Measurements from ENCODE around the gene NOL6.

Gene NOL6

GRCh38 chr9:33453999-33454660, 19.6 kb downstream of the NOL6 start:
- DNase-seq (ENCODE audit: low read depth in 2 of 2) = no peak

GRCh38 chr9:33453286-33453860, 20.4 kb downstream of the NOL6 start:
- DNase-seq (ENCODE audit: low read depth in 2 of 2) = no peak

- peak; percentile 44 to 54 for DNase-seq (ENCODE audit: low read depth in 2 of 2)
These were observed 20.9 kb downstream of the NOL6 start for GRCh38 chr9:33452828-33453271.

GRCh38 chr9:33450621-33451146, 23.0 kb downstream of the NOL6 start:
- DNase-seq (ENCODE audit: low read depth in 2 of 2) = no peak

DNA sequence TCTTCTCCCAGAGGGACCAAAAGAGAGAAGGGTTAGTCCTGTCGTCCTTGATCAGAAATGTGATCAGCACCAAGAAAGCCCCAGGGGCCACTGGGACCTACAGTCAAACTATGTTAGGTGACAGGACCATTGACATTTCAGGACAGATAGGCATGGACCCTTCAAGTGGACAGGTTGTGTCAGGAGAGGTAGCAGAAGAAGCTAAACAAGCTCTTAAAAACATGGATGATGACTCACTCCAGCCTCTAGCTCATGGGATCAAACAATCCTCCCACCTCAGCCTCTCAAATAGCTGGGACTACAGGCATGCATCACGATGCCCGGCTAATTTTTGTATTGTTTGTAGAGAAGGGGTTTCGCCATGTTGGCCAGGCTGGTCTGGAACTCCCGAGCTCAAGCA, 24.0 kb downstream of the NOL6 start:
- DNase-seq (ENCODE audit: low read depth in 2 of 2) = no peak

DNA sequence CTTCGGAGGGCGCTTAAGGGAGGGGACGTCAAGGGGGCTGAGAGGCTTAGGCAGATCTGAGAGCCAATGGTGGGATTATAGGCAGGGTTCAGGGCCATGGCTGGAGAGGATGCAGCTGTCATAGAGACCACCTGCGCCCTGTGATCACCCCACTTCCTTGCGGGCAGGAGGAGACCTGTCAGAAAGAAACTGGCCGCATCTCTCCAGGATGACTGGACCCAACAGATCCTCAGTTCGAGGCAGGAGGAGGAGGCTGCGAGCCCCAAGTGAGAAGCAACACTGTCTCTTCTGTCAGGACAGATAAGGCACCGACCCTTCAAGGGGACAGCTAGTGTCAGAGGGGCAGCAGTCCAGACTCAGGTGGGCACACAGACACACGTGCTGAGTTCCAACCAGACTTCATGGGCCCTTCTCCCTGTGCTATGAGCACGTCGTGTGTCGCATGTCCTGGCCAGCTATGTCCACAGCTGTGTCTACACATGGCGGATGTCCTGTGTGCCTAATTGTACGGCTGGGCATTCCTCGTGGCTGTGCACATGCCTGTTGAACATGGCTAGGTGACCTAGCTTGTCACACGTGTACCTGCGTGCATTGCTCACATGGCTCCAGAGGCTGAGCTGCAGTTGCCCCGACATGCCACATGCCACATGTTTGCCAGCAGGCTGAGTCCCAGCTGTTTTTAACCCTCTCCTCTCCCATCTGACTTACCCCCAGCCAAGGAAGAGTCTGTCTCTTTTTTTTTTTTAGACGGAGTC, 25.7 kb downstream of the NOL6 start:
- no peak for DNase-seq (ENCODE audit: low read depth in 2 of 2)

DNA sequence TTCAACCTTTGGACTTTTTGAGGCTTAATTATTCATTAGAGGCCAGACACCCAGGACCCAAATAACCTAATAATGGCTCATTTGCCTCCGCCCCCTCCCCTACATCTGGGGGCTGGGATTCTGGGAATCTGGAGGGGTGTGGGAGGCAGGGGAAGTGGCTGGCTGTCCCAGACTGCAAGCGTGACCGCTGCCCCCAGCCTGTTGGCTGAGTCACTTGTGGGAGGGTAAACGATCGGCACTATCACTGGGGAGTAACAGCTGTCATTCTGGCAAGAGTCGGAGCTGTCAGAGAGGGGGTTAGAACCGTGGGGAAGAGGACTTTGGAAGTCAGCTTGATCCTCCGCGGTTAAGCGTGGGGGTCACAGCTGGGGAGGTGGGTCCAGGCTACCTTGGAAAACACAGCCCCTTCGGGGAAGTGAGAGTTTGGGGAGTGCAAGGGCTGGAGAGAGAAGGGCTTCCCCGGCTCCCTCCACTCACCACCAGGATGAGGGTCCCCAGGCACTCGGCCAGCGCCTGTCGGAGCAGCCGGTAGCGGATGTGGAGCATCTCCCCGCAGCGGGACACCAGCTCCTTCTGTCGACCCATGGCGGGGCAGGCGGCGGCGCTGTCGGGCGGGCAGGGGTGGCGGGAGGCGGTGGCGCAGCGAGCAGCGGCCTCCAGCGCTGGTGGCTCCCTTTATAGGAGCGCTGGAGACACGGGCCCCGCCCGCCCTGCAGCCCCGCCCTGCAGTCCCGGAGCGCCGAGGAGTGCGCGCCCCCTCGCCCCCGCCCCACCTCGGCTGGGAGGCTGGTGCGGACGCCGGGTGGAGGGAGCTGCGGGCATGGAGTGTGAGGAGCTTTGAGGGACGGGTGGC, 26.6 kb downstream of the NOL6 start, which contains the start of gene AQP3:
Gene AQP3 (minus strand): TSS at position 648 of the 853 bp plus-strand sequence. CDS start 63 bp downstream, at position 585.
- DNase-seq (ENCODE audit: low read depth in 2 of 2) = peak in 1 of 2 donors; percentile 45

GRCh38 chr9:33446240-33446945, 27.3 kb downstream of the NOL6 start:
- peak in 1 of 2 donors; percentile 16 for DNase-seq (ENCODE audit: low read depth in 2 of 2)

DNA sequence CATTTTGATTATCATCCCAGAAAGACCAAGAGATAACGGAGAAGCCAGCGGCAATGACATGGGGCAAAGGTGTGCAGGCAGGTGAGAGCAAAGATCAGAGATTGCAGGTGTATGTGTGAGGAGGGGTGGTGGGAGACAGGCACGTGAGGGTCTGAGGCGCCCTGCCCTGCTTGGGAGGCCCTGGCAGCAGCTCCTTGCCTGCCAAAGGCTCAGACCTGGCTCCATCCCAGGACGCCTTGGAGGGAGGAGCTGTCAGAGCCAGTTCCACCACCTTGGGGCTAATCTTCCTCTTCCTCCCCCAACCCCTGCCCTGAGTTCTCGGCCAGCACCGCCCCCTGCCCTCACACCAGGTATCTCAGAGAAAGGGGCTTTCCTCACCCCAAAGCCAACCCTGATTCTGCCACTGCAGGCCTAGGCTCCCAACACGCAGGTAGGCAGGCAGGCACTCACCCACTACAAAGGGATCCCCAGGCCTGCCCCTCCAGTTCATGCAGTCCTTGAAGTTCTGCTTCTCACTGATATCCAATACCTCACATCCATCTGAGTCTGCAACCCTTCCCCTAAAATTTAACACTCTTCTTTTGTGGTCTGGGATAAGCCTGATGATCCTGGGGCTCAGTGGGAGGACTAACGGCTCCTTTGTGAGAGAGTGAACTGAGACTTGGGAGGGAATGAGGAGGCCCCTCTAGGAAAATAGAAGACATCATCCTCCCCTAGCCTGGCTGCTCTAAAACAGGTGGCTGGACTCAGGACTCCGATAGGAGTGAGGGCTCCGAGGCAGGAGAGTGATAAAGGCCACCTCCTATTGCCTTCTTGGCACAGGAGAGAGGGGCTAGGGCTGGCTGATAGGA, 28.1 kb downstream of the NOL6 start:
- DNase-seq (ENCODE audit: low read depth in 2 of 2) = no peak

DNA sequence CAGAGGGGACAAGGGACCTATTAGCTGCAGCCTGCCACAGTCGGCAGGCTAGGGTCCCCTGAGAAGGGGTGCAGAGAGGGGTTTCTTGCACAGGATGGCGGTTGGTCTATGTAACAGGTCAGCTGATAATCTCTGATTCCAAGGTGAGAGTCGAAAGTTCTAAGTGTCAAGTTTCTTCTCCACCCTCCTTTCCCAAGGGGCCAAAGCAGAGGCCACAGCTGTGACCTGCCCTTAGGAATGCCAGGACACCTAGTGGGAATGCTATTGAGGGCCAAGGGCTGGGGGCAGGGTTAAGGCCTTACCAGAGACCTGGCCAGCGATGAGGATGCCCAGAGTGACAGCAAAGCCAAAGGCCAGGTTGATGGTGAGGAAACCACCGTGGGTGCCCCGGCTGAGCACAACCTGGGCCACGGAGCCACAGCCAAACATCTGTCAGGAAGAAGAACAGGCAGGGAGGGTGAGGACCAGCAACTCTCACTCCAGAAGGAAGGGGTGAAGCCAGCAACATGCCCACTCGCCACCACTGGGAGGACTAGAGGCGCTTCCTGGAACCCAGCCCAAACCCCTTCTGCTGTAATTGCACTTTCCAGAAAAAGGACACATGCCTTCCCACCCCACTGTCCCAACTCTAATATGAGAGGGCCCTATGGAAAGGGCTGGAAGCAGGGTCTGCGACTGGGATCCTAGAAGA, 30.1 kb downstream of the NOL6 start:
- no peak for DNase-seq (ENCODE audit: low read depth in 2 of 2)

DNA sequence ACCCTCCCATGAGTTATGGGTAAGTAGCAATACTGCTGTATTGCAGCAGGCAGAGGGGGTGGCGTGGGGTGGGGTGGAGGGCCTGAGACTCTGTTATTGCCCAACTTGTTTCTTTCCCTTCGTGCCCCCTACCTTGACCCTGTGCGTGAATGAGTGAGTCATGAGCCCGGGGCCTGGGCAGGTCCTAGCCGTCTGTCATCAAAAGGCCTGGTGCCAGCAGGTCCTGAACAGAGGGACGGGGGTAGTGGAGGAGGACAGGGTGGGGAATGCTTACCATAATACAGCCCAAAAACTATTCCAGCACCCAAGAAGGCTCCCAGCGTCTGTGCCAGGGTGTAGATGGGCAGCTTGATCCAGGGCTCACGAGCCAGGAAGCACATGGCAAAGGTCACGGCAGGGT, 30.7 kb downstream of the NOL6 start:
- no peak for DNase-seq (ENCODE audit: low read depth in 2 of 2)

DNA sequence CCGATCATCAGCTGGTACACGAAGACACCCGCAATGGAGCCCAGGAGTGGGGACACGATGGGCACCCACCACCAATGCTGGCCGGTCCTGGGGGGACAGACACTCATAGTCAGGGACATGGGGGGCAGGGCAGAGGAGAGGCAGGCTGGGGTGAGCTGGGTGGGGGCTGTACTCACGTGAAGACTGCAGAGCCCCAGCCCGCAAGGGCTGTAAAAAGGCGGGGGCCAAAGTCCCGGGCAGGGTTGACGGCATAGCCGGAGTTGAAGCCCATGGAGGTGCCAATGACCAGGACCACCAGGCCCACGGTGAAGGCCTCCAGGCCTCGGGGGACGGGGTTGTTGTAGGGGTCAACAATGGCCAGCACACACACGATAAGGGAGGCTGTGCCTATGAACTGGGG, 31.6 kb downstream of the NOL6 start:
- no peak for DNase-seq (ENCODE audit: low read depth in 2 of 2)

- no peak for DNase-seq (ENCODE audit: low read depth in 2 of 2)
These were observed 33.1 kb downstream of the NOL6 start for GRCh38 chr9:33440609-33441008.

- no peak for DNase-seq (ENCODE audit: low read depth in 2 of 2)
These were observed 33.5 kb downstream of the NOL6 start for GRCh38 chr9:33440204-33440603.

DNA sequence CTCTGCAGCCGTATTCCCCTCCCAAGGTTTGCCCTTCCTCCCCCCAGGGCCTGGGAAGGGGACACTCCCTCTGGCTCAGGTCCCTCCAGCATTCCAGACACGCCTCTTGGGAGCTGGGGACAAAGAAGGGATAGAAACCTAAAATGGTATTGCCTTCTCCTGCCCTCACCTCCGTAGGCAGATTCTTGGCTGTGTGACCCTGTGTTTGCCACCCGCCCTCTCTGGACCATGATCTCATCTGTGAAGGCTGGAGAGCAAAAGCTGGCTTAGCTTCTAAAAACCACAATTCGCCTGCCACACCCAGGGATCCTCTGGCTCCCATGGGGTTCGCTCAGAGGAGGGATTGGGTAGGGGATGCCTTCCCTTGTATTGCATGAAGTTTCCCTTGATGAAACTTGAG, 34.0 kb downstream of the NOL6 start:
- no peak for DNase-seq (ENCODE audit: low read depth in 2 of 2)

DNA sequence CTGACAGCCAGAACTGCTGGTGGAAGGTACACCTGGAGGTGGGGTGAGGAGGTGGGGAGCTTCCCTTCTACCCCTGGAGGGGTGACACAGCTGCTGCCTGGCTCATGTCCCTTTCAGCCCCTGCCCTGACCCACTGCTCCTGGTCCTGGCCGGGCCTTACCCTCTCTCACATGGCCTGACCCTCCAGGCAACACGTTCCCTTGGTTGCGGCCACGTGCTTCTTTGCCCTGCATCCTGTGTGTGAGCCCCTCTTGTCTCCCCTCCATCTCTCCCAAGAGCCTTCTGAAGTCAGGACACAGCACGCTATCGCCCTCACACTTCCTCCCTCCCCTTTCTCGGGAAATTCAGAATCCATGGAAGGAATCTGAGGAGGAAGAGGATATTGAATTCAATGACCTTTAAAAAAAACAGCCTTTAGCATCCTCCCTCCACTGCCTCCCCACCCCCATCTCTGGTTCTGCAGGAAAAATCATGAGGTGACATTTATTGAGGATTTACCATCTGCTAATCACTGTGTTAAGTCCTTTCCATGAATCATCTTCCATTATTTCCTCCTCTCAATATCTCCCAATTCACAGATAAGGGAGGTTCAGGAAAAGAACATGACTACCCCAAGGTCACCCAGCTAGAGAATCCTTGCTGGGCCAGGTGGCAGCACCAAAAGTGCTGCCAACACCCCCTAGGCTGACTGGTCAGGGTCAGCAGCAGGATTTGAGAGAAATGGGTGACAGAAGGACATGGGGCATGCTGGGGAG, 34.6 kb downstream of the NOL6 start:
- no peak for DNase-seq (ENCODE audit: low read depth in 2 of 2)

- DNase-seq (ENCODE audit: low read depth in 2 of 2) = no peak
These were observed 35.8 kb downstream of the NOL6 start for GRCh38 chr9:33437898-33438297.

DNA sequence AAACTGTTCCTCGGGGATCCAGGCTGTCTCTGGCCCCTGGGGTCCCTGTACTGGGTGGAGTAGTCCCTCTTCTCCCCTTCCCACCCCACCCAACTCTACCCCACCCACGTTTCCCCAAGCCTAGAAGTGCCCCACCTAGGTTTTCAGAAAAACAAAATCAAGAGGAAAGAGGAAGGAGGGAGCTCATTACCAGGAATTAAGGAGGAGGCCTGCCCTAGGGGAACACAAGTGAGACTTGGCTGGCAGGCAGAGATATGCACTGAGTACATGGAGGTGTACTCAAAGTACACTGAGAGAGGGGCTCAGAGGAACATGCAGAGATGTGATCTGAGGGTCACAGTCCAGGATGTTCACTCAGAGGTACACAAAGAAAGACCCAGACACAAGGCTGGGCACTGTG, 36.5 kb downstream of the NOL6 start:
- DNase-seq (ENCODE audit: low read depth in 2 of 2) = no peak

DNA sequence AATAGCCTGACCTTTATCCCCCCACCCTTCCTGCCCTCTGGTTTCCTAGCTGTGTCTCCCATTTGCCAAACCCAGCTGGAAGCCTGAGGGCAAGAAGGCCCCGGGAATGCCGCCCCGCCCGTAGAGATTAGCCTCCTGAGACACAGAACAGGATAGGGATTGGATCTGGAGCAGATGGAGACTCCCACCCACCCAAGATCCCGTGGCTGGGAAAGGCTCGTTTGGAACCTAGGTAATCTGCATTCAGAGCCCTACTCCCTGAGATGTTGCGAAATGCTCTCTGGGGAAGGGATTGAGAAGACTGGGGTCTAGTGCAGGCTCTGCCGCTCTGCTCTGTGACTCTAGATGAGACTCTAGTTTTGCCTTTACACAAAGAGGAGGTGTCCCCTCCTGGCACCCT, 37.3 kb downstream of the NOL6 start:
- DNase-seq (ENCODE audit: low read depth in 2 of 2) = no peak
